Activated naive CD4-positive, alpha-beta T cell treated with anti-CD3 and anti-CD28 coated beads for 36 hours (primary cell): ENCODE measurements around the gene KIF1C. TPM values are rescaled to one million over a fixed set of nuclear protein-coding genes. Genes with fewer than 3 reads are reported as not detected.

Experiments
- CTCF ChIA-PET: fragments of 350-600 bp; sonication (Branson Sonifier 250); formaldehyde crosslinking; loops from one replicate; lab custom pipeline; 2021; ENCODE audit warnings: antibody characterized with exemption; lab: Charles Lee
- DNase-seq: peaks from one replicate; pipeline ENCODE4 v3.0.0-alpha.2; 2020
- H3K27ac Mint-ChIP-seq: one replicate; pipeline ENCODE4 v1.8.0; 2021; ENCODE audit warnings: mild to moderate bottlenecking, mixed read lengths
- H3K27me3 Mint-ChIP-seq: one replicate; pipeline ENCODE4 v1.8.0; 2021; ENCODE audit warnings: low read depth, mixed read lengths
- H3K36me3 Mint-ChIP-seq: one replicate; pipeline ENCODE4 v1.8.0; 2021; ENCODE audit warnings: low read depth, mixed read lengths
- H3K4me1 Mint-ChIP-seq: one replicate; pipeline ENCODE4 v1.8.0; 2021; ENCODE audit warnings: low read depth, mixed read lengths
- H3K4me3 Mint-ChIP-seq: one replicate; pipeline ENCODE4 v1.8.0; 2021; ENCODE audit warnings: mild to moderate bottlenecking, moderate library complexity, mixed read lengths
- H3K9me3 Mint-ChIP-seq: one replicate; pipeline ENCODE4 v1.8.0; 2021; ENCODE audit warnings: mixed read lengths
- intact Hi-C: fragments of 100-400 bp; cut with micrococcal nuclease; formaldehyde crosslinking; loops from one replicate; pipeline ENCODE4 v1.15.1; 2023
- total RNA-seq, 2 experiments: library from RNA; stranded (reverse); gene quantifications; one replicate each; pipeline ENCODE4 v1.2.3, GENCODE V29; 2021

The KIF1C gene
- total RNA-seq, 2 experiments from 2014 or later, result 30.5 to 31.1 TPM

GRCh38 chr17:4958102-4958501 lies 39.6 kb upstream of the KIF1C start:
- CTCF ChIA-PET, result interaction anchor here (1.5 to 2.7 kb wide), 2 partner anchors 8 to 49 kb away, joined by 3 to 18 read pairs; partner anchors contain the start of gene SPAG7
- H3K4me3 Mint-ChIP-seq, result no peak overlapping the region
- H3K27me3 Mint-ChIP-seq, result no peaks in the 10 kb centered on the region
- intact Hi-C loops, result no loop called here
- peaks cover 5% of the 10 kb centered on the region for H3K36me3 Mint-ChIP-seq
- H3K4me1 Mint-ChIP-seq, result peaks cover 7% of the 10 kb centered on the region
- no peaks in the 10 kb centered on the region for H3K9me3 Mint-ChIP-seq
- H3K27ac Mint-ChIP-seq, result no peak overlapping the region
- DNase-seq, result no peak

GRCh38 chr17:4959261-4959965 lies 38.3 kb upstream of the KIF1C start:
- peaks cover 7% of the 10 kb centered on the region for H3K36me3 Mint-ChIP-seq
- H3K9me3 Mint-ChIP-seq, result no peaks in the 10 kb centered on the region
- intact Hi-C loops, result no loop called here
- H3K4me1 Mint-ChIP-seq, result peaks cover 7% of the 10 kb centered on the region
- no peak overlapping the region for H3K4me3 Mint-ChIP-seq
- no peak overlapping the region for H3K27ac Mint-ChIP-seq
- H3K27me3 Mint-ChIP-seq, result no peaks in the 10 kb centered on the region
- no peak for DNase-seq
- CTCF ChIA-PET, result interaction anchor here (1.5 kb wide), 1 partner anchor 50 kb away, joined by 3 read pairs; no protein-coding TSS in a partner anchor

GRCh38 chr17:4960279-4960922 lies 37.3 kb upstream of the KIF1C start:
- H3K27ac Mint-ChIP-seq, result no peak overlapping the region
- no peaks in the 10 kb centered on the region for H3K27me3 Mint-ChIP-seq
- CTCF ChIA-PET, result no interaction called here
- no peak overlapping the region for H3K4me3 Mint-ChIP-seq
- H3K36me3 Mint-ChIP-seq, result peaks cover 13% of the 10 kb centered on the region
- H3K4me1 Mint-ChIP-seq, result peaks cover 10% of the 10 kb centered on the region
- intact Hi-C loops, result no loop called here
- no peaks in the 10 kb centered on the region for H3K9me3 Mint-ChIP-seq
- no peak for DNase-seq

GRCh38 chr17:4965311-4965986 lies 32.3 kb upstream of the KIF1C start:
- Mint-ChIP-seq H3K4me1 (peaks cover 31% of the 10 kb centered on the region), H3K9me3 (no peaks in the 10 kb centered on the region), H3K27ac (peak overlapping the region; percentile 40), H3K4me3 (peak overlapping the region; percentile 2), H3K27me3 (no peaks in the 10 kb centered on the region), H3K36me3 (peaks cover 17% of the 10 kb centered on the region)
- DNase-seq, result no peak
- intact Hi-C loops, result loop anchor here (5.0 kb wide), 1 partner anchor 472 kb away; the partner anchor contains the start of gene C1QBP
- CTCF ChIA-PET, result interaction anchor here (0.8 to 3.0 kb wide), 3 partner anchors 8 to 12 kb away, joined by 3 to 18 read pairs (median 4); no protein-coding TSS in a partner anchor

- Mint-ChIP-seq H3K4me1 (peaks cover 39% of the 10 kb centered on the region), H3K27ac (no peak overlapping the region), H3K4me3 (no peak overlapping the region), H3K27me3 (no peaks in the 10 kb centered on the region), H3K36me3 (peaks cover 25% of the 10 kb centered on the region), H3K9me3 (no peaks in the 10 kb centered on the region)
- CTCF ChIA-PET, result interaction anchor here (1.0 to 3.0 kb wide), 7 partner anchors 10 to 58 kb away, joined by 3 to 18 read pairs (median 4); partner anchors contain the start of genes CAMTA2, RNF167 and SLC25A11
- intact Hi-C loops, result loop anchor here (1.0 to 5.0 kb wide), 8 partner anchors 19 to 470 kb away; partner anchors contain the start of genes ARRB2, C1QBP, CAMTA2 and INCA1
- DNase-seq, result peak; percentile 97
Observed at GRCh38 chr17:4966844-4967538, 30.8 kb upstream of the KIF1C start.

- intact Hi-C loops, result loop anchor here (1.0 to 5.0 kb wide), 8 partner anchors 19 to 469 kb away; partner anchors contain the start of genes ARRB2, C1QBP, CAMTA2 and INCA1
- DNase-seq, result peak; percentile 95
- Mint-ChIP-seq H3K9me3 (no peaks in the 10 kb centered on the region), H3K4me1 (peaks cover 39% of the 10 kb centered on the region), H3K36me3 (peaks cover 25% of the 10 kb centered on the region), H3K27me3 (no peaks in the 10 kb centered on the region), H3K4me3 (no peak within 1 kb of the TSS), H3K27ac (no peak within 1 kb of the TSS)
- CTCF ChIA-PET, result interaction anchor here (1.0 to 3.0 kb wide), 7 partner anchors 11 to 59 kb away, joined by 3 to 18 read pairs (median 4); partner anchors contain the start of genes CAMTA2, RNF167 and SLC25A11
Observed at GRCh38 chr17:4967539-4968485, 29.9 kb upstream of the KIF1C start, which contains the start of gene SPAG7. Gene SPAG7, minus strand, starts transcription at chr17:4967817. Its CDS starts 13 bp downstream, at chr17:4967804.

GRCh38 chr17:4968486-4969046 lies 29.2 kb upstream of the KIF1C start:
- CTCF ChIA-PET, result interaction anchor here (1.0 to 1.8 kb wide), 4 partner anchors 12 to 94 kb away, joined by 3 to 6 read pairs (median 4); partner anchors contain the start of gene CAMTA2
- H3K4me1 Mint-ChIP-seq, result peaks cover 39% of the 10 kb centered on the region
- no peak overlapping the region for H3K4me3 Mint-ChIP-seq
- DNase-seq, result peak; percentile 74
- peaks cover 24% of the 10 kb centered on the region for H3K36me3 Mint-ChIP-seq
- H3K27me3 Mint-ChIP-seq, result no peaks in the 10 kb centered on the region
- no peak overlapping the region for H3K27ac Mint-ChIP-seq
- intact Hi-C loops, result loop anchor here (5.0 kb wide), 1 partner anchor 469 kb away; the partner anchor contains the start of gene C1QBP
- no peaks in the 10 kb centered on the region for H3K9me3 Mint-ChIP-seq

GRCh38 chr17:4969047-4969550 lies 28.7 kb upstream of the KIF1C start:
- CTCF ChIA-PET, result interaction anchor here (0.8 to 1.8 kb wide), 5 partner anchors 13 to 93 kb away, joined by 3 to 6 read pairs (median 3); partner anchors contain the start of genes CAMTA2, RNF167 and SLC25A11
- intact Hi-C loops, result loop anchor here (5.0 kb wide), 1 partner anchor 468 kb away; the partner anchor contains the start of gene C1QBP
- Mint-ChIP-seq H3K27ac (no peak overlapping the region), H3K36me3 (peaks cover 27% of the 10 kb centered on the region), H3K4me3 (no peak overlapping the region), H3K4me1 (peaks cover 39% of the 10 kb centered on the region), H3K9me3 (no peaks in the 10 kb centered on the region), H3K27me3 (no peaks in the 10 kb centered on the region)
- peak; percentile 79 for DNase-seq

GRCh38 chr17:4969551-4970173 lies 28.1 kb upstream of the KIF1C start:
- DNase-seq, result peak; percentile 58
- Mint-ChIP-seq H3K4me3 (no peak overlapping the region), H3K27ac (no peak overlapping the region), H3K36me3 (peaks cover 26% of the 10 kb centered on the region), H3K9me3 (no peaks in the 10 kb centered on the region), H3K27me3 (no peaks in the 10 kb centered on the region), H3K4me1 (peaks cover 39% of the 10 kb centered on the region)
- CTCF ChIA-PET, result interaction anchor here (0.8 to 2.7 kb wide), 7 partner anchors 11 to 93 kb away, joined by 3 to 17 read pairs (median 5); partner anchors contain the start of genes CAMTA2, RNF167 and SLC25A11
- intact Hi-C loops, result loop anchor here (5.0 kb wide), 1 partner anchor 468 kb away; the partner anchor contains the start of gene C1QBP
